ENCODE data around the gene TANC1.

DNA sequence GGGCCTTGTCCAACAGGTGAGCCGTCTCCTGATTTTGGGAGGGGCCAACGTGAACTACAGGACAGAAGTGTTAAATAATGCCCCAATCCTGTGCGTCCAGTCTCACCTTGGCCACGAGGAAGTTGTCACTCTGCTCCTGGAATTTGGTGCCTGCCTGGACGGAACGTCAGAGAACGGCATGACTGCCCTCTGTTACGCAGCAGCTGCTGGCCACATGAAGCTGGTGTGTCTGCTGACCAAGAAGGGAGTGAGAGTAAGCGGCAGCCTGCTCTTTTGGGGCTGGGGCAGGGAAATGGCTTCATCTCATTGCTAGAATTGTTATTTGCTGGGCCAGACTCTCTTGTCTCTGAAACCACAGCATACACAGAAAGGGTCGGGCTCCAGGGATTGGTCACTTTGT is 225.8 kb downstream of the TANC1 start:
- TF ChIP-seq POLR2AphosphoS5 (IDR thresholded peaks at IDR 0.05; ENCODE audit: low read depth, low read length) (no peak), SIN3A (IDR thresholded peaks at IDR 0.05; ENCODE audit: borderline replicate concordance, insufficient read depth, low read length) (no peak)
- TF ChIP-seq, protein P1, sequence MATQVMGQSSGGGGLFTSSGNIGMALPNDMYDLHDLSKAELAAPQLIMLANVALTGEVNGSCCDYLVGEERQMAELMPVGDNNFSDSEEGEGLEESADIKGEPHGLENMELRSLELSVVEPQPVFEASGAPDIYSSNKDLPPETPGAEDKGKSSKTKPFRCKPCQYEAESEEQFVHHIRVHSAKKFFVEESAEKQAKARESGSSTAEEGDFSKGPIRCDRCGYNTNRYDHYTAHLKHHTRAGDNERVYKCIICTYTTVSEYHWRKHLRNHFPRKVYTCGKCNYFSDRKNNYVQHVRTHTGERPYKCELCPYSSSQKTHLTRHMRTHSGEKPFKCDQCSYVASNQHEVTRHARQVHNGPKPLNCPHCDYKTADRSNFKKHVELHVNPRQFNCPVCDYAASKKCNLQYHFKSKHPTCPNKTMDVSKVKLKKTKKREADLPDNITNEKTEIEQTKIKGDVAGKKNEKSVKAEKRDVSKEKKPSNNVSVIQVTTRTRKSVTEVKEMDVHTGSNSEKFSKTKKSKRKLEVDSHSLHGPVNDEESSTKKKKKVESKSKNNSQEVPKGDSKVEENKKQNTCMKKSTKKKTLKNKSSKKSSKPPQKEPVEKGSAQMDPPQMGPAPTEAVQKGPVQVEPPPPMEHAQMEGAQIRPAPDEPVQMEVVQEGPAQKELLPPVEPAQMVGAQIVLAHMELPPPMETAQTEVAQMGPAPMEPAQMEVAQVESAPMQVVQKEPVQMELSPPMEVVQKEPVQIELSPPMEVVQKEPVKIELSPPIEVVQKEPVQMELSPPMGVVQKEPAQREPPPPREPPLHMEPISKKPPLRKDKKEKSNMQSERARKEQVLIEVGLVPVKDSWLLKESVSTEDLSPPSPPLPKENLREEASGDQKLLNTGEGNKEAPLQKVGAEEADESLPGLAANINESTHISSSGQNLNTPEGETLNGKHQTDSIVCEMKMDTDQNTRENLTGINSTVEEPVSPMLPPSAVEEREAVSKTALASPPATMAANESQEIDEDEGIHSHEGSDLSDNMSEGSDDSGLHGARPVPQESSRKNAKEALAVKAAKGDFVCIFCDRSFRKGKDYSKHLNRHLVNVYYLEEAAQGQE (IDR thresholded peaks at IDR 0.05; ENCODE audit: insufficient read depth in 1 of 2, low read depth in 2 of 2, low read length in 2 of 2), result no peak

Data from PFSK-1 (cell line).